Gastrocnemius medialis (tissue), 4 donors: Measurements from ENCODE around the gene TLDC2. TPM values are rescaled to one million over a fixed set of nuclear protein-coding genes. Genes with fewer than 3 reads are reported as not detected.

ENCODE experiments used
- ATAC-seq, 2 donors: fragments of 150-250 bp; one replicate each; pipeline ENCODE4 v1.9.1; 2016
- DNase-seq, 2 donors: peaks; one replicate each; pipeline ENCODE4 v3.0.0-alpha.2; 2019
- H3K27ac ChIP-seq, 4 donors: fragments of 200-600 bp; sonication (generic); 1 replicate in 1 of 4; 2 replicates in 3 of 4; pipeline ENCODE4 v1.5.1; 2016 to 2018; ENCODE audit warnings: mild to moderate bottlenecking in 2 of 4, moderate library complexity in 1 of 4
- H3K27me3 ChIP-seq, 3 donors: fragments of 200-600 bp; sonication (generic) in 2 of 3; 1 replicate in 1 of 3; 2 replicates in 2 of 3; pipeline versions ENCODE4 v1.5.1 to v1.6.0; 2016 to 2019; ENCODE audit warnings: mild to moderate bottlenecking in 1 of 3, moderate library complexity in 1 of 3
- H3K36me3 ChIP-seq, 2 donors: fragments of 200-600 bp; sonication (generic) in 1 of 2; one replicate each; pipeline ENCODE4 v1.5.1; 2017 to 2018
- H3K4me1 ChIP-seq, 2 donors: fragments of 200-600 bp; sonication (generic) in 1 of 2; one replicate each; pipeline ENCODE4 v1.5.1; 2016 to 2017; ENCODE audit warnings: mild to moderate bottlenecking in 2 of 2
- H3K4me3 ChIP-seq, 4 donors: fragments of 200-600 bp; sonication (generic) in 3 of 4; 1 replicate in 1 of 4; 2 replicates in 3 of 4; pipeline ENCODE4 v1.5.1; 2016 to 2019; ENCODE audit warnings: mild to moderate bottlenecking in 2 of 4
- H3K9me3 ChIP-seq, 3 donors: fragments of 200-600 bp; sonication (generic) in 2 of 3; 1 replicate in 1 of 3; 2 replicates in 2 of 3; pipeline ENCODE4 v1.5.1; 2016 to 2019
- POLR2A ChIP-seq, 2 donors: fragments of 450-650 bp; IDR thresholded peaks; one replicate each; pipeline ENCODE4 v1.6.1; 2017; ENCODE audit warnings: antibody characterized with exemption in 2 of 2, mild to moderate bottlenecking in 2 of 2, moderate library complexity in 2 of 2
- in situ Hi-C, 4 donors: fragments of 200-750 bp; cut with MboI; loops; one replicate each; pipeline versions ENCODE4 v1.15.0 to v1.8.0; 2017; ENCODE audit warnings: low sequenced_read_pairs in 4 of 4
- intact Hi-C: fragments of 100-400 bp; cut with DNase I; formaldehyde crosslinking; loops from one replicate; pipeline ENCODE4 v1.15.1; 2023; ENCODE audit warnings: low total_unique reads
- total RNA-seq, 4 donors: library from RNA; depleted of rRNA; stranded (reverse); fragments of >200 nt; gene quantifications; one replicate each; pipeline versions ENCODE4 v1.1.0 to v1.2.3, GENCODE V29; 2016
- TF ChIP-seq, protein P1 (sequence below), 5 experiments: fragments of 450-650 bp in 3 of 5; fragments of 200-600 bp in 2 of 5; sonication (generic) in 2 of 5; IDR thresholded peaks in 4 of 5; conservative IDR thresholded peaks in 1 of 5; 1 replicate in 4 of 5; 2 replicates in 1 of 5; pipeline ENCODE4 v1.5.1; 2016 to 2019; ENCODE audit warnings: antibody characterized with exemption in 5 of 5, mild to moderate bottlenecking in 3 of 5, moderate library complexity in 3 of 5

TLDC2 gene
- total RNA-seq, 4 donors from 2014 or later = not detected

DNA sequence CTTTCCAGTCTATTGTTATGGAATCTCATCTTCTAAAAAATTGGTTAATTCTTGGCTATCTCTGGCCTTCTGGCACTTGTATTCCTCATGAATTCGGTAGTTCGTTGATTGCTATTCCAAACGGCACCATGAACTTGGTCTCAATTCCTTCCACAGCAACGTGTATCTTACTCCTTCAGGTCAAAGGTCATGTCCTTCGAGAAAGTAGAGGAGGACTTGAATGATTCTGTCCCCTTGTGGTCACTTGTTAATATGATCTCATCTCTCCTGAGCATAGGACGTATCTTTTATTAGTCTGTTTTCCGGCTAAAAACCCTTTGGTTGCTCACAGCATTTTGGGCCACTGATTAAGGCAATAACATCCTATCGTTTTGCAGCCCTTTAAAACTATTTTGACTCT is 9.4 kb downstream of the TLDC2 start:
- in situ Hi-C loops = no loop called here
- intact Hi-C loops = loop anchor here (5.0 to 10.0 kb wide), 2 partner anchors 331 to 683 kb away; no protein-coding TSS in a partner anchor
- no peaks in the 10 kb centered on the region for H3K27me3 ChIP-seq
- no peaks in the 10 kb centered on the region for H3K9me3 ChIP-seq
- H3K4me1 ChIP-seq = peaks cover 0 to 5% of the 10 kb centered on the region in 2 donors
- no peaks in the 10 kb centered on the region for H3K36me3 ChIP-seq
- no peak overlapping the region for H3K4me3 ChIP-seq
- TF ChIP-seq, protein P1, sequence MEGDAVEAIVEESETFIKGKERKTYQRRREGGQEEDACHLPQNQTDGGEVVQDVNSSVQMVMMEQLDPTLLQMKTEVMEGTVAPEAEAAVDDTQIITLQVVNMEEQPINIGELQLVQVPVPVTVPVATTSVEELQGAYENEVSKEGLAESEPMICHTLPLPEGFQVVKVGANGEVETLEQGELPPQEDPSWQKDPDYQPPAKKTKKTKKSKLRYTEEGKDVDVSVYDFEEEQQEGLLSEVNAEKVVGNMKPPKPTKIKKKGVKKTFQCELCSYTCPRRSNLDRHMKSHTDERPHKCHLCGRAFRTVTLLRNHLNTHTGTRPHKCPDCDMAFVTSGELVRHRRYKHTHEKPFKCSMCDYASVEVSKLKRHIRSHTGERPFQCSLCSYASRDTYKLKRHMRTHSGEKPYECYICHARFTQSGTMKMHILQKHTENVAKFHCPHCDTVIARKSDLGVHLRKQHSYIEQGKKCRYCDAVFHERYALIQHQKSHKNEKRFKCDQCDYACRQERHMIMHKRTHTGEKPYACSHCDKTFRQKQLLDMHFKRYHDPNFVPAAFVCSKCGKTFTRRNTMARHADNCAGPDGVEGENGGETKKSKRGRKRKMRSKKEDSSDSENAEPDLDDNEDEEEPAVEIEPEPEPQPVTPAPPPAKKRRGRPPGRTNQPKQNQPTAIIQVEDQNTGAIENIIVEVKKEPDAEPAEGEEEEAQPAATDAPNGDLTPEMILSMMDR (IDR thresholded peaks at IDR 0.05 in 4 of 5, conservative IDR thresholded peaks at IDR 0.05 in 1 of 5) = peak in 1 of 5 experiments; percentile 23
- TF ChIP-seq POLR2A (IDR thresholded peaks at IDR 0.05) = no peak
- no peak for ATAC-seq
- H3K27ac ChIP-seq = no peak overlapping the region
- DNase-seq = no peak

DNA sequence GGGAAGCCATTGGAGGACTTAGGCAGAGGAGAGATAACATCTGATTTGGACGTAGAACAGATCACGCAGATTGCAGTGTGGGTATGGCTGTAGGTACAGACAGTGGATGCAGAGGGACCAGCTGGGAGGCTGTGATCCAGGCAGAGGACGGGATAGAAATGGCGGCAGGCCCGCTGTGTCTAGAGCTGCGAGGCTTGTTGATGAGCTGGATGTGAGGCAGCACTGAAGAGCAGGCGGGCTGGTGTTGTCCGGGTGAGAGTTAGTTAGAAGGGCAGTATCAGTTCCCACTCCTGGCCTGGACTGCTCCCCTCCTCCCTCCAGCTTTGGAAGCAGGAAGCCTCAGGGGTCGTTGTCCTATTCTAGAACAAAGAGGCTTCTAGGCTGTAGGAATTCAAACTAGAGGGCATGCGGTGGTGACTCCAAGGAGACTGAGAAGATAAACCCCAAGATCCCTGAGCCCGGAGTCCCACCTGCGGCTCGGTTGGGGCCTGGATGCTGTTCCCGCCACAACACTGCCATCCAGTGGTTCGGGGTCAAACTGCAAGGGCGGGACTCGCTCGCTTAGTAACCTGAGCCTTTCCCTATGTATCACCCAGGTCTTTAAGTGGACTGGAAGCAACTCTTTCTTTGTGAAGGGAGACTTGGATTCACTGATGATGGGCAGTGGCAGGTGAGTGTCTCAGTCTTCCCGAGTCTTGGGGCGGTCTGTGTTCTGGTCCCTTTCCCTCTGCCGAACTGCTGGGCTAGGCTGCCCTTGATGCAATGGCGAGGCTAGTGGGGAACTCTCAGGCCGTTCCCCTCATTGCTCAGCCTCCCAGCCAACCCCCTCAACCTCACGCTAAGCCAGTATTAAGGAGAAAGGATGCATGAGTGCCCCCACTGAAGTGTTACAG is 11.2 kb downstream of the TLDC2 start:
- peak overlapping the region in 1 of 4 donors; percentile 12 for H3K27ac ChIP-seq
- peak; percentile 70 to 83 for ATAC-seq
- peak; percentile 61 to 70 for DNase-seq
- no peaks in the 10 kb centered on the region for H3K27me3 ChIP-seq
- no peak overlapping the region for H3K4me3 ChIP-seq
- peaks cover 0 to 11% of the 10 kb centered on the region in 2 donors for H3K36me3 ChIP-seq
- H3K4me1 ChIP-seq = peaks cover 0 to 5% of the 10 kb centered on the region in 2 donors
- intact Hi-C loops = loop anchor here (2.0 to 10.0 kb wide), 3 partner anchors 52 to 685 kb away; no protein-coding TSS in a partner anchor
- TF ChIP-seq, protein P1 (IDR thresholded peaks at IDR 0.05 in 4 of 5, conservative IDR thresholded peaks at IDR 0.05 in 1 of 5) = peak; percentile 77 to 93 (median 85)
- no peak for TF ChIP-seq POLR2A (IDR thresholded peaks at IDR 0.05)
- H3K9me3 ChIP-seq = no peaks in the 10 kb centered on the region
- in situ Hi-C loops = no loop called here

DNA sequence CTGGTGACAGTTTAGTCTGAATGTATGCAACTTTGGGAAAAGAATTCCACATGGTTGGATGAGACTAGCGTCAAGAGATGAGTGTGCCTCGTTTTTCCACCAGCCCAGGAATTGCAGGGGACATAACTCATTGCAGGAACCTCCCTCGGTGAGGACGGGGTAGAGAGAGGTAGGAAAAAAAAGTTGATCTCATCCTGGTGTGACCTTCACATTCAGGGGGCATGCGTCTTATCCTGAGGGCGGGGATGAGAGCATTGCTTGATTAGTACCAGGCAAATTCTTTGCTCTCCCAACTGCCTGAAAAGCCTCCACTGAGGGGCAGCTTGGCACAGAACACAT is 11.8 kb downstream of the TLDC2 start:
- intact Hi-C loops (loop anchor here (2.0 to 10.0 kb wide), 3 partner anchors 53 to 685 kb away; no protein-coding TSS in a partner anchor), in situ Hi-C loops (no loop called here)
- Histone ChIP-seq H3K27me3 (no peaks in the 10 kb centered on the region), H3K4me1 (peaks cover 0 to 5% of the 10 kb centered on the region in 2 donors), H3K27ac (no peak overlapping the region), H3K9me3 (no peaks in the 10 kb centered on the region), H3K4me3 (no peak overlapping the region), H3K36me3 (peaks cover 0 to 17% of the 10 kb centered on the region in 2 donors)
- no peak for TF ChIP-seq POLR2A (IDR thresholded peaks at IDR 0.05)
- TF ChIP-seq, protein P1 (IDR thresholded peaks at IDR 0.05 in 4 of 5, conservative IDR thresholded peaks at IDR 0.05 in 1 of 5) = no peak
- no peak for DNase-seq
- ATAC-seq = peak; percentile 17 to 20

DNA sequence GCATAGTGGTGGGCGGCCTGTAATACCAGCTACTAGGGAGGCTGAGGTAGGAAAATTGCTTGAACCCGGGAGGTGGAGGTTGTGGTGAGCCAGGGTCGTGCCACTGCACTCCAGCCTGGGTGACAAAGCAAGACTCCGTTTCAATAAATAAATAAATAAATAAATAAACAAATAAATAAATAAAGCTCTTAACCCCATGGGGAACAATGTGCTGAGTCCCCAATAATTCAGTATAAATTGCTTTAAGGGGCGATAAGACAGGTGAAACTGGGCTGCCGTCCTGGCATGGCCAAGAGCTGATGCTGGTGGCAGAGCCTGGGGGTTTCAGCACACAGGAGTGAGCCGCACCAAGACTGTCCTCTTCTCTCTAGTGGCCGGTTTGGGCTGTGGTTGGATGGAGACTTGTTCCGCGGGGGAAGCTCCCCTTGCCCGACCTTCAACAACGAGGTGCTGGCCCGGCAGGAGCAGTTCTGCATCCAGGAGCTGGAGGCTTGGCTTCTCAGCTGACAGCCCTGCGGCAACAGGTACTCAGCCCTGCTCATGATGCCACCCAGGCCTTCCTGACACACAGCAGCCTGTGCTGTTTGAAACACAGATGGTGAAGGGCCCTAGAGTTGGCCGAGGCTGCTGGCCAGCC is 13.1 kb downstream of the TLDC2 start:
- Histone ChIP-seq H3K4me3 (no peak overlapping the region), H3K27me3 (no peaks in the 10 kb centered on the region), H3K27ac (no peak overlapping the region), H3K36me3 (peaks cover 0 to 28% of the 10 kb centered on the region in 2 donors), H3K9me3 (no peaks in the 10 kb centered on the region), H3K4me1 (peaks cover 0 to 5% of the 10 kb centered on the region in 2 donors)
- DNase-seq (no peak), ATAC-seq (no peak)
- TF ChIP-seq, protein P1 (IDR thresholded peaks at IDR 0.05 in 4 of 5, conservative IDR thresholded peaks at IDR 0.05 in 1 of 5) = no peak
- no peak for TF ChIP-seq POLR2A (IDR thresholded peaks at IDR 0.05)
- in situ Hi-C loops (no loop called here), intact Hi-C loops (loop anchor here (5.0 to 10.0 kb wide), 2 partner anchors 334 to 687 kb away; no protein-coding TSS in a partner anchor)
